ENCODE data around the gene ATP1A1.

DNA sequence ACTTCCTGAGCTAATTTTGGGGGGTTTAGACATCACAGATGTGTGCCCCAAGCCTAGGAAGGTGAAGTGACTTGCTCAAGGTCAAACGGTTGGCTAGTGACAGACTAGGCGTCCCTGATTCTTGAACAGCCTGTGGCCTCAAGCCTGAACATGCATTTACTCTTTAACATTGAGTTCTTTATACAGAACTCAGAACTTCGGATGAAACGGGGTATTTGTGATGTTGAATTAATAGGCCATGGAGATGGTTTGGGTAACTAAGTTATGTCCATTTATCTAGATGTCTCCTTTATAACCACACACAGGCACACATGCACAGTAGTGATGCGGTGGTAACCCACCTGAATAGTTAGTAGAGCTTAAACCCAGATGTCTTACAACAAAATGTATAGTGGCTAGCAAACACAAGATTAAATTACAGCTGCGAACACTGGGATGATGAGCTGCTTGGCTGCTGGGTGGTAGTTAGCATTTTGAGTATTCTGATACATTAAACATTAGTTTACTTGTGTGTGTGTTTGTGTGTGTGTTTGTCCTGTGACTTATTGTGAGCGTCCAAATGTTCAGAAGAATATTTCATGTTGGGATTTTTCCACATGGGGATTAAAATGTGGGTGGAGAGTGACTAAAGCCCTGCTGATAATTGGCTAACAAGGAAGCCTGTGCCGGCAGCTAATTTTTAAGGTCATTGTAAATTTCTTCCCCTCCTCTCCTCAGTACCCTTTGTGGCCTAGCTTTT lies 2.3 kb downstream of the ATP1A1 start:
- TF ChIP-seq, protein P1, sequence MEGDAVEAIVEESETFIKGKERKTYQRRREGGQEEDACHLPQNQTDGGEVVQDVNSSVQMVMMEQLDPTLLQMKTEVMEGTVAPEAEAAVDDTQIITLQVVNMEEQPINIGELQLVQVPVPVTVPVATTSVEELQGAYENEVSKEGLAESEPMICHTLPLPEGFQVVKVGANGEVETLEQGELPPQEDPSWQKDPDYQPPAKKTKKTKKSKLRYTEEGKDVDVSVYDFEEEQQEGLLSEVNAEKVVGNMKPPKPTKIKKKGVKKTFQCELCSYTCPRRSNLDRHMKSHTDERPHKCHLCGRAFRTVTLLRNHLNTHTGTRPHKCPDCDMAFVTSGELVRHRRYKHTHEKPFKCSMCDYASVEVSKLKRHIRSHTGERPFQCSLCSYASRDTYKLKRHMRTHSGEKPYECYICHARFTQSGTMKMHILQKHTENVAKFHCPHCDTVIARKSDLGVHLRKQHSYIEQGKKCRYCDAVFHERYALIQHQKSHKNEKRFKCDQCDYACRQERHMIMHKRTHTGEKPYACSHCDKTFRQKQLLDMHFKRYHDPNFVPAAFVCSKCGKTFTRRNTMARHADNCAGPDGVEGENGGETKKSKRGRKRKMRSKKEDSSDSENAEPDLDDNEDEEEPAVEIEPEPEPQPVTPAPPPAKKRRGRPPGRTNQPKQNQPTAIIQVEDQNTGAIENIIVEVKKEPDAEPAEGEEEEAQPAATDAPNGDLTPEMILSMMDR (IDR thresholded peaks at IDR 0.05) = no peak
- TF ChIP-seq POLR2A (IDR thresholded peaks at IDR 0.05) = no peak

Measured in lower leg skin (tissue), 3 donors.